HL-60 (cell line): ENCODE results near the gene SMURF1.

Experiments
- CTCF ChIP-seq: IDR thresholded peaks from one replicate; pipeline ENCODE4 v1.5.1; 2011; ENCODE audit warnings: low read length, control low read depth, inconsistent platforms; ENCODE audit not compliant: insufficient read depth
- GABPA ChIP-seq: IDR thresholded peaks from 2 replicates; pipeline ENCODE4 v1.6.1; 2012; ENCODE audit warnings: low read depth
- POLR2AphosphoS5 ChIP-seq: IDR thresholded peaks from 2 replicates; pipeline ENCODE4 v1.6.1; 2012; ENCODE audit warnings: low read depth
- REST ChIP-seq: IDR thresholded peaks from 2 replicates; pipeline ENCODE4 v1.6.1; 2012; ENCODE audit warnings: low read depth; ENCODE audit not compliant: insufficient replicate concordance

- TF ChIP-seq POLR2AphosphoS5 (no peak), REST (no peak), CTCF (no peak), GABPA (no peak)
Observed at GRCh38 chr7:99089914-99090629, 53.8 kb downstream of the SMURF1 start.
